GM21447 (cell line): Measurements from ENCODE around the gene ALDOA.
"Not testable (repeated sequence)": the region's sequence is repeated elsewhere in the genome, so short reads cannot be mapped to it uniquely, and the experiment has no call there.

ENCODE experiments used
- ATAC-seq: cut with Tn5 transposase; IDR thresholded peaks from one replicate; pipeline ENCODE4 v1.9.1; 2021; ENCODE audit not compliant: unreplicated experiment

ALDOA gene

DNA sequence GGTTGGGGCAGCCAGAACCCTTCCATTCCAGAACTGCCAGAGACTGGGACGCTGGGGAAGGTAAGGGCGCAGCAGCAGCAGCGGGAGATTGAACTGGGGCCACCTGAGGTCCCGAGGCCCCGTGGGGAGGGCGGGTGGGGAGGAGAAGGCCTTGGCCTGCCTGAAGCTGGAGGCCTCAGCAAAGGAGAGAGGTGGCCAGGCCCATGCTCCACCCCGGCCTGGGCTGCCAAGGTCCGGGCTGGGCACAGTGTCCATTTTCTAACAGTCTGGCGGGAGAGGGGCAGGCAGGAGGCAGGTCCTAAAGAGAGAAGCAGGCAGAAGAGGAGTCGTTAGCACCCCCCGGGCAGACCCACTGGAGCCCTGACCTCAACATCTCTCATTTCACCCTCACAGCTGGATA is 48.9 kb downstream of the ALDOA start:
- no peak for ATAC-seq

DNA sequence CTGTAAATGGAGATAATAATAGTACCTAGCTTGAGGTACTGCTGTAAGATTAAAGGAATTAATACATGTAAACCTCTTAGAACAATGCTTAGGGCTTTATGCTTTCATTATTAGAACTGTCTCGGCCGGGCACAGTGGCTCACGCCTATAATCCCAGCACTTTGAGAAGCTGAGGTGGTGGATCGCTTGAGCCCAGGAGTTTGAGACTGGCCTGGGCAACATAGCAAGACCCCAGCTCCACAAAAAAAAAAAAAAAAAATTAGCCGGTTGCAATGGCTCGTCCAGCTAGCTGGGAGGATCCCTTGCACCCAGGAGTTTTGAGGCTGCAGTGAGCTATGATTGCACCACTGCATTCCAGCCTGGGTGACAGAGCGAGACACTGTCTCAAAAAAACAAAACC is 49.3 kb downstream of the ALDOA start:
- ATAC-seq: not testable (repeated sequence)

DNA sequence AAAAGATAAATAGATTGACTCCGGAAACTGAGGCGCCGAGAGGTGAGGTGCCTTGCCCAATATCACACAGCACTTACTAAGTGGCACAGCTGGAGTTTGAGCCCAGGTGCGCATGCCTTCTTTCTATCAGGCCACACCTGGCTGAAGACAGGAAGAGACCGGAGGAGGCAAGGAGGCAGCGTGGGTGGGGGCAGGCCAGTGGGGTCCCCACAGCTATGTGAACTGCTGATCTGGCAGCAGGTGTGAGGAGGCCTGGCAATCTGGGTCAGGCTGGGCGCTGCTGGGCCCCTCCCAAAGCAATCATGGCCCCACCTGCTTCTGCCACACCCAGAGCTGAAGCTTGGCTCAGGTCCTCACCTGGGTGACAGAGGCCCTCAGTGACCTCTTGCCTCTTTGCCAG is 49.7 kb downstream of the ALDOA start:
- ATAC-seq: no peak

DNA sequence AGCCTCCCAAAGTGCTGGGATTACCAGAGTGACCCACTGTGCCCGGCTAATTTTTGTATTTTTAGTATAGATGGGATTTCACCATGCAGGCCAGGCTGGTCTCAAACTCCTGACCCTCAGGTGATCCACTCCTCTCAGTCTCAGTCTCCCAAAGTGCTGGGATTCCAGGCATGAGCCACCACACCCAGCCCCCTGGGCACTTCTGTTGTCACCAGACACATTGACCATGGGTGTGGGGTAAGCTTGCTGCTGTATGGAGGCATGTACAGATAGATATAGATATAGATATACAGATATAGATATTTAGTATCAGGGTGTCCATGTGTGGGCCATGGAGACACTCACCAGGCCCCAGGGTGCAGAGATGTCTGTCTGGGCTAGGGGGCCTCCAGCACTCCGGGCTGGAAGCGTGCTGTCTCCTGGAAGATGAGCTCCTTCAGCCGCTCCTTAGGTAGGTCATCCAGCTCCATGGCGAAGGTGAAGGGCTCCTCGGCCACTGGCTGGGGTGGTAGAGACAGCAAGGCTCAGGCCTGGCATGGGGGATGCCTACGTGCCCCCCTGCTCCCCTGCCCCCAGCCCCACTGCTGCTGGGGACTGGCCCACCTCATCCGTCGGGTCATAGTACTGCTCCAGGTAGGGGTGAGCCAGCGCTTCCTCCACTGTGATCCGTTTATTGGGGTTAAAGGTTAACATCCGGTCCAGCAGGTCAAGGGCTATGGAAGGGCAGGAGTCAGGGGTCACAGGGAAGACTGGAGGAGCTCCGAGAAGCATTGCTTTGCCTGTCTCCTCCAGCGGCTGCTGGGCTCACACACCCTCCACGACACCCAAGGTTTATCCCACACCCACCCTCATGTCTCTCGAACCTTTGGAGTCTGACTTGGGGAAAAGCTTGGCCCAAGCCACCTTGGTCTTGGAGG is 51.0 kb downstream of the ALDOA start:
- ATAC-seq: no peak

DNA sequence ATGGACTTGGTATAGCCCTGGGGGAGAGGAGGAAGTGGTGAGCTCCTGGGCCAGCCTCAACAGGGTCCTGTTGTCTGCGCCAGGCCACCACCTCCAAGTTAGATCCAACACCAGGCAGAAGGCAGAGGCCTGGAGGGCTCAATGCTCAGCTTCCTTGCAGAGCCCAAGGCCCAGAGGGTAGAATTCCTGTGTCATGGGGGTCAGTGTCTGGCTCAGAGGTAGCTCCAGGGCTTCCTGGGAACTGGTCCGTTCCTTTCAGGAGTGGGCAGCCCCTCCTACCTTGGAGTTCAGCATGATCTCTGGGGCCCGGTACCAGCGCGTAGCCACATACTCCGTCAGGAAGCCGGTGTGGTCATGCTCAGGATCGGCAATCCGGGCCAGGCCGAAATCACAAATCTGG is 52.2 kb downstream of the ALDOA start:
- no peak for ATAC-seq

DNA sequence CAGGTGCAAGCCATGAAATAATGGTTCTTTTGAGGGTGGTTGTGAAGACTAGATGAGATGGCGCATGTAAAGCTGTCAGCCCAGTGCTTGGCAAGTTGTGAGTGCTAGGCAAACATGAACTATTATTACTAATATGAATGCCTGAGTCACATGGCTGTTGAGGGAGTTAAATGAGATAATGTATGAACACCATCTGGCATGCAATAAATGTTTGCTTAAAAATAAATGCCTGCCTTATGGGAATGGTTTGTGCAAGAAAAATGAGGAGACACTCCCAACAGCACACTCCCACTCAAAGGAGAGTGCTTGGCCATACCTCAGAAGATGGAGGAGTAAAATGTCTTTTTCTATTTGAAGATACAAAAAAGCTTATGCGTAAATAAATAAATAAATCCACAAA is 53.9 kb downstream of the ALDOA start:
- no peak for ATAC-seq
